Testis (tissue), 2 donors: ENCODE results near the gene P2RX5.

Experiments
- POLR2A ChIP-seq: fragments of 450-650 bp; IDR thresholded peaks from one replicate; pipeline ENCODE4 v1.6.1; 2017; ENCODE audit warnings: antibody characterized with exemption, mild to moderate bottlenecking, moderate library complexity
- TF ChIP-seq, protein P1 (sequence below), 3 experiments: fragments of 450-650 bp in 2 of 3; fragments of 200-600 bp in 1 of 3; sonication (generic) in 1 of 3; IDR thresholded peaks; one replicate each; pipeline ENCODE4 v1.5.1; 2016 to 2019; ENCODE audit warnings: antibody characterized with exemption in 3 of 3, mild to moderate bottlenecking in 2 of 3, moderate library complexity in 1 of 3

DNA sequence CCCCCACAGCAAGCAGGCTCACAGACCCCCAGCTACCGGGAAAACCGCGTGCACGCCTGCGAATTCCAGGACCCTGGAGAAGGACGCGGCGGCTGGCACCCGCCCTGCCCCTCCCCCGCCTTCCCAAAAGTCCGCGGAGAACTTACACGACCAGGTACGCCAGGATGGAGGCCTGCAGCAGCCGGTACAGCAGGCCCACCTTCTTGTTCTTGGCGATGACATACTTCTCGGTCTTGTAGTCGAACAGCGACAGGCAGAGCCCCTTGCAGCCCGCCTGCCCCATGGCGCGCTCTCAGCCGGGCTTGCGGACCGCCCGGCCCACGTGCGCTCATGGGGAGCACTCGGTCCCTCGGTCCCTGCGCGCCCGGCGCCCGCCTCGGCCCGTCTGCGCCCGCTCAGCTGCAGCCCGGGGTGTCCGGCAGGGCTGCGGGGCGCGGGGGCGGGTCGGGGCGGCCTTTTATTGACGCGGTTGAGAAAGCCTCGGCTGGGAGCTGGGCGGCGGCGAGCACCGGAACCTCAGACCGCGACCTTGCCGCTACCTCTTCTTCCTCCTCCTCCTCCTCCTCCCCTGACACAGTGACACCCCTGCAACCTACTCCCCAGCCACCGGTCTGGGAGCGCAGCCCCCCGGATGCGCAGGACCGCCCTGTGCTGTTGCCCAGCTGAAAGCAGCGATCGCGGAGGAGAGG is at the start of gene P2RX5:
- no peak for TF ChIP-seq POLR2A
- TF ChIP-seq, protein P1, sequence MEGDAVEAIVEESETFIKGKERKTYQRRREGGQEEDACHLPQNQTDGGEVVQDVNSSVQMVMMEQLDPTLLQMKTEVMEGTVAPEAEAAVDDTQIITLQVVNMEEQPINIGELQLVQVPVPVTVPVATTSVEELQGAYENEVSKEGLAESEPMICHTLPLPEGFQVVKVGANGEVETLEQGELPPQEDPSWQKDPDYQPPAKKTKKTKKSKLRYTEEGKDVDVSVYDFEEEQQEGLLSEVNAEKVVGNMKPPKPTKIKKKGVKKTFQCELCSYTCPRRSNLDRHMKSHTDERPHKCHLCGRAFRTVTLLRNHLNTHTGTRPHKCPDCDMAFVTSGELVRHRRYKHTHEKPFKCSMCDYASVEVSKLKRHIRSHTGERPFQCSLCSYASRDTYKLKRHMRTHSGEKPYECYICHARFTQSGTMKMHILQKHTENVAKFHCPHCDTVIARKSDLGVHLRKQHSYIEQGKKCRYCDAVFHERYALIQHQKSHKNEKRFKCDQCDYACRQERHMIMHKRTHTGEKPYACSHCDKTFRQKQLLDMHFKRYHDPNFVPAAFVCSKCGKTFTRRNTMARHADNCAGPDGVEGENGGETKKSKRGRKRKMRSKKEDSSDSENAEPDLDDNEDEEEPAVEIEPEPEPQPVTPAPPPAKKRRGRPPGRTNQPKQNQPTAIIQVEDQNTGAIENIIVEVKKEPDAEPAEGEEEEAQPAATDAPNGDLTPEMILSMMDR (IDR thresholded peaks at IDR 0.05), result no peak
